ENCODE results near the gene ADGRG2.

Gene ADGRG2

DNA sequence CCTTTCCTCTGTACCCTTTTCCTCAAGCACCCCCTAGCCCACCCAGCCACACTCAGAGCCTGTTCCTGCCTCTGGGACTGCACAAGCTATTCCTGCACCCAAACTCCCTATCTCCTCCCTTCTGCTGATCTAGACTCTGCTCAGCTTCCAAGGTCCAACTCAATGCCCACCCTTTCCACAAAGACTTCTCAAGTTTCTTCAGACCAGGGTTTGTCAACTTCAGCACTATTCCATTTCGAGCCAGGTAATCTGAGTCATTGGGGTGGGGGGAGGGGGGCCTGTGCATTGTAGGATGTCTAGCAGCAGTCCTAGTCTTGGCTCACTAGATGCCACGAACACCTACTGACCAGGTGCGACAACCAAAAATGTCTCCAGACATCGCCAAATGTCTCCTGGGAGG, 175.7 kb downstream of the ADGRG2 start:
- DNase-seq: no peak

DNA sequence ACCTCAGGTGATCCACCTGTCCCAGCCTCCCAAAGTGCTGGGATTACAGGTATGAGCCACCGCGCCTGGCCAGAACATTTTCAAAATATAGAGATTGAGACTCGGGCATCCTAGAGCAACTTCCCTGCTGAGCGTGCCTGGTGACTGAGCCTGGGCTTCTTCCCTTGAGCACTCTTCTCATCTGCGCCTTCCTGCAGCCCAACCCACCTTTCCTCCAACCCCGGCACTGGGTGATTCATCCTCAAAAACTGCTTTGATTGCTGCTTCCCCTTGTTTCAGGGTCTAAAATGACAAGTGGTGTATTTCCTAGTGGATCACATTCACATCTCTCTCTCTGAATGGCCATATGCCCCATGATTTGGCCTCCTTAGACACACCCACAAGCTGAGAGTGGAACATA, 176.1 kb downstream of the ADGRG2 start:
- DNase-seq: no peak

DNA sequence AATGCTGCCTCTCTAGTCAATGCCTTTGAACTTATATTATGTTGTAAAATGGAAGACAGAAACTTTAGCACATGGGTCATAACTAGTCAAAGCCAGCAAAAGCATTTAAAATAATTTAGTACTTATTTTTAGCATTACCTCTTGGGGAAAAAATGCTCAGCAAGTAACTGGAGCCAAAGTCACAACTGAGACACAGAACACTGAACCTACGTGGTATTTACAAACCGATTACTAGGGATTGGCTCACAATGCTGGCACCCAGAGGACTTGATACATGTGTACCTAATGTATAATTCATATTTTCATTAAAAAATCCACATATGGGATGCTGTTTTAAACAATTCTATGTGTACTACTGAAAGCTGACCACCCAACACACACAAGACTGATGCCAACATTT, 176.8 kb downstream of the ADGRG2 start:
- DNase-seq: no peak

DNA sequence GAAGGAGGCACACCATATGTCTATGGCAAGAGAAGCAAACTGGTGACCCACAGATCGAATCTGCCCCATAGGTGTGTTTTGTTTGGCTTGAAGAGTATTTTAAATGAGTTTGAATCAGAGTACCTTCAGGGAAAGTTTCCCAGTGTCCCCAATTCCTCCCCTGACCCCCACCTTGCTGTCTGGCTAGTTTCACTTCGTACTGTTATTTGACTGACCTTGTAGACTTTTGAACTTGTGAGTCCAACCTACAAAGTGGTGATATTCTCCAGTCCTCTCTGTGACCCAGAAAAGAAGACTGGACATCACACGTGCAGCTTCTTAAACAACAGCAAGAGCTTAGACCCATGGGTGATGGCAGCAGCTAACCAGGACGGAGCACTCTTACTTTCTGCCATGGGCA, 177.8 kb downstream of the ADGRG2 start:
- no peak for DNase-seq

DNA sequence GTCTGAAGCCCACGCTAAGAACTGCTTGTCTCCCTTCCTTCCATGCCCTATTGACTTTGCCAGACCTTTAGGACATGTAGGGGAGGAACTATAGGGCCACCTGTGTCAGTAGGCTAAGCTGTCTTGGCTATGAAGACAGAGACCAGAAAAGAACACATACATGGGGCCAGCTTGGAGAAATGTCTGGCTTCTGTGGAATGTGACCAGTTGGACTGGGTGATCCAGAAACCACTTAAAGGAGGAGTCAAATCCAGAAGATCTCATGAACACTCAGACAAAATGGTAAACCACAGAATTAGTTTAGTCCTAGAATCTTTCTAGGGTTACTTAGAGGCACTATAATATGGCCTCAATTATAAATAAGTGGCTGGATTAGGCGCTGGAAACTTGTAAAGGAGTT, 180.4 kb downstream of the ADGRG2 start:
- no peak for DNase-seq
